ENCODE results near the gene ZSWIM3. TPM values are rescaled to one million over a fixed set of nuclear protein-coding genes. Genes with fewer than 3 reads are reported as not detected.
A peak's percentile ranks its signal among the peaks of the same experiment; 100 is the strongest.

Gene ZSWIM3
- total and polyA plus RNA-seq, 2 of the 13 experiments (the other 11 are each of a cell fraction or from before 2014, with no cell fraction given), result 5.2 to 5.8 TPM

GRCh38 chr20:45909817-45910669 is 52.6 kb downstream of the ZSWIM3 start (continued):
- TF ChIP-seq HNF1A (IDR thresholded peaks at IDR 0.05; ENCODE audit: low read depth) (no peak), HNF1A (CRISPR knock-in tag; IDR thresholded peaks at IDR 0.05; ENCODE audit: borderline replicate concordance) (no peak), ZNF770 (CRISPR knock-in tag; IDR thresholded peaks at IDR 0.05) (no peak), BCL6 (CRISPR knock-in tag; IDR thresholded peaks at IDR 0.05) (peak; percentile 61), NR2F1 (CRISPR knock-in tag; IDR thresholded peaks at IDR 0.05) (peak; percentile 65 to 91), FOXK1 (CRISPR knock-in tag; IDR thresholded peaks at IDR 0.05; ENCODE audit: borderline replicate concordance, low read depth) (no peak), CHD2 (IDR thresholded peaks at IDR 0.05; ENCODE audit: low read depth, low read length) (no peak), DNMT1 (CRISPR knock-in tag; IDR thresholded peaks at IDR 0.05) (no peak), ARID4A (CRISPR knock-in tag; IDR thresholded peaks at IDR 0.05; ENCODE audit: borderline replicate concordance) (no peak; the same call in 1 of the 2 replicates), NONO (IDR thresholded peaks at IDR 0.05) (no peak), NONO (CRISPR knock-in tag; conservative IDR thresholded peaks at IDR 0.05) (no peak; the same call in none of the 2 replicates), ZNF17 (CRISPR knock-in tag; IDR thresholded peaks at IDR 0.05) (no peak), THRA (CRISPR knock-in tag; IDR thresholded peaks at IDR 0.05; ENCODE audit: borderline replicate concordance) (no peak; the same call in 1 of the 2 replicates), YEATS2 (CRISPR knock-in tag; IDR thresholded peaks at IDR 0.05; ENCODE audit: borderline replicate concordance) (0 out of 2 replicates have a peak, but pooled peaks have one; percentile 7)

All from HepG2 (cell line).